Breast epithelium (tissue), 4 donors: ENCODE results near the gene ARHGAP15. TPM values are rescaled to one million over a fixed set of nuclear protein-coding genes. Genes with fewer than 3 reads are reported as not detected.

Experiments
- DNase-seq, 2 donors: peaks; one replicate each; pipeline ENCODE4 v3.0.0-alpha.2; 2019; ENCODE audit warnings: low spot score in 2 of 2
- H3K27ac ChIP-seq, 2 donors: fragments of 200-600 bp; sonication (generic) in 1 of 2; one replicate each; pipeline ENCODE4 v1.5.1; 2016 to 2019; ENCODE audit warnings: mild to moderate bottlenecking in 1 of 2
- H3K27me3 ChIP-seq, 2 donors: fragments of 200-600 bp; sonication (generic) in 1 of 2; one replicate each; pipeline versions ENCODE4 v1.5.1 to v1.6.0; 2017 to 2019; ENCODE audit warnings: control low read depth in 1 of 2, mild to moderate bottlenecking in 1 of 2
- H3K36me3 ChIP-seq: fragments of 200-600 bp; one replicate; pipeline ENCODE4 v1.5.1; 2019
- H3K4me1 ChIP-seq, 2 donors: fragments of 200-600 bp; sonication (generic); one replicate each; pipeline ENCODE4 v1.5.1; 2016 to 2019; ENCODE audit warnings: control low read depth in 1 of 2
- H3K4me3 ChIP-seq, 3 donors: fragments of 200-600 bp; sonication (generic); 1 replicate in 2 of 3; 2 replicates in 1 of 3; pipeline ENCODE4 v1.5.1; 2016 to 2019; ENCODE audit warnings: mild to moderate bottlenecking in 3 of 3, moderate library complexity in 2 of 3
- H3K9me3 ChIP-seq, 2 donors: fragments of 200-600 bp; sonication (generic) in 1 of 2; one replicate each; pipeline ENCODE4 v1.5.1; 2016 to 2019; ENCODE audit warnings: control low read depth in 1 of 2
- CTCF ChIP-seq, 3 donors: fragments of 450-650 bp; IDR thresholded peaks; one replicate each; pipeline ENCODE4 v1.5.1; 2016 to 2017; ENCODE audit warnings: antibody characterized with exemption in 3 of 3, mild to moderate bottlenecking in 3 of 3, moderate library complexity in 3 of 3
- POLR2A ChIP-seq: fragments of 450-650 bp; IDR thresholded peaks from one replicate; pipeline ENCODE4 v1.6.1; 2016; ENCODE audit warnings: antibody characterized with exemption, mild to moderate bottlenecking, moderate library complexity
- POLR2AphosphoS5 ChIP-seq, 3 donors: sonication (generic); formaldehyde crosslinking; IDR thresholded peaks; one replicate each; pipeline ENCODE4 v1.6.1; 2017; ENCODE audit warnings: antibody characterized with exemption in 3 of 3
- intact Hi-C: fragments of 100-400 bp; cut with DNase I; formaldehyde crosslinking; loops from one replicate; pipeline ENCODE4 v1.15.1; 2023; ENCODE audit warnings: low total_unique reads
- total RNA-seq, 3 donors: library from RNA; depleted of rRNA; stranded (reverse); fragments of >200 nt; gene quantifications; one replicate each; pipeline ENCODE4 v1.1.0, GENCODE V29; 2016

ARHGAP15 gene
- total RNA-seq, 3 donors from 2014 or later = 8.9 to 13.4 (median 10.7) TPM

GRCh38 chr2:143698888-143699570 lies 569.8 kb downstream of the ARHGAP15 start:
- Histone ChIP-seq H3K27me3 (no peaks in the 10 kb centered on the region), H3K4me1 (peaks cover 0 to 6% of the 10 kb centered on the region in 2 donors), H3K27ac (no peak overlapping the region), H3K4me3 (no peak overlapping the region), H3K36me3 (no peaks in the 10 kb centered on the region), H3K9me3 (no peaks in the 10 kb centered on the region)
- intact Hi-C loops = no loop called here
- no peak for DNase-seq
- TF ChIP-seq CTCF (IDR thresholded peaks at IDR 0.05) = no peak
- TF ChIP-seq POLR2AphosphoS5 (IDR thresholded peaks at IDR 0.05) = no peak
- no peak for TF ChIP-seq POLR2A

GRCh38 chr2:143700865-143701264 lies 571.6 kb downstream of the ARHGAP15 start:
- intact Hi-C loops = no loop called here
- H3K27ac ChIP-seq = no peak overlapping the region
- H3K4me3 ChIP-seq = no peak overlapping the region
- H3K36me3 ChIP-seq = no peaks in the 10 kb centered on the region
- no peaks in the 10 kb centered on the region for H3K27me3 ChIP-seq
- no peak for DNase-seq
- peaks cover 0 to 6% of the 10 kb centered on the region in 2 donors for H3K4me1 ChIP-seq
- TF ChIP-seq CTCF (IDR thresholded peaks at IDR 0.05) (no peak), POLR2A (no peak), POLR2AphosphoS5 (IDR thresholded peaks at IDR 0.05) (no peak)
- no peaks in the 10 kb centered on the region for H3K9me3 ChIP-seq

- H3K27ac ChIP-seq = no peak overlapping the region
These were observed 572.6 kb downstream of the ARHGAP15 start for GRCh38 chr2:143701785-143702184.

GRCh38 chr2:143702931-143703330 lies 573.7 kb downstream of the ARHGAP15 start:
- Histone ChIP-seq H3K27ac (no peak overlapping the region), H3K4me1 (peaks cover 0 to 6% of the 10 kb centered on the region in 2 donors), H3K27me3 (no peaks in the 10 kb centered on the region), H3K4me3 (no peak overlapping the region), H3K9me3 (no peaks in the 10 kb centered on the region), H3K36me3 (no peaks in the 10 kb centered on the region)
- no peak for DNase-seq
- TF ChIP-seq CTCF (IDR thresholded peaks at IDR 0.05) = no peak
- TF ChIP-seq POLR2AphosphoS5 (IDR thresholded peaks at IDR 0.05) = no peak
- TF ChIP-seq POLR2A = no peak
- intact Hi-C loops = no loop called here

More at GRCh38 chr2:143701785-143702184, 572.6 kb downstream of the ARHGAP15 start:
- no peak for TF ChIP-seq CTCF (IDR thresholded peaks at IDR 0.05)
- no peak for TF ChIP-seq POLR2AphosphoS5 (IDR thresholded peaks at IDR 0.05)
- no peak for TF ChIP-seq POLR2A
- H3K9me3 ChIP-seq = no peaks in the 10 kb centered on the region
- H3K36me3 ChIP-seq = no peaks in the 10 kb centered on the region
- no peaks in the 10 kb centered on the region for H3K27me3 ChIP-seq
- H3K4me1 ChIP-seq = peaks cover 0 to 6% of the 10 kb centered on the region in 2 donors
- intact Hi-C loops = no loop called here
- no peak for DNase-seq
- no peak overlapping the region for H3K4me3 ChIP-seq

DNA sequence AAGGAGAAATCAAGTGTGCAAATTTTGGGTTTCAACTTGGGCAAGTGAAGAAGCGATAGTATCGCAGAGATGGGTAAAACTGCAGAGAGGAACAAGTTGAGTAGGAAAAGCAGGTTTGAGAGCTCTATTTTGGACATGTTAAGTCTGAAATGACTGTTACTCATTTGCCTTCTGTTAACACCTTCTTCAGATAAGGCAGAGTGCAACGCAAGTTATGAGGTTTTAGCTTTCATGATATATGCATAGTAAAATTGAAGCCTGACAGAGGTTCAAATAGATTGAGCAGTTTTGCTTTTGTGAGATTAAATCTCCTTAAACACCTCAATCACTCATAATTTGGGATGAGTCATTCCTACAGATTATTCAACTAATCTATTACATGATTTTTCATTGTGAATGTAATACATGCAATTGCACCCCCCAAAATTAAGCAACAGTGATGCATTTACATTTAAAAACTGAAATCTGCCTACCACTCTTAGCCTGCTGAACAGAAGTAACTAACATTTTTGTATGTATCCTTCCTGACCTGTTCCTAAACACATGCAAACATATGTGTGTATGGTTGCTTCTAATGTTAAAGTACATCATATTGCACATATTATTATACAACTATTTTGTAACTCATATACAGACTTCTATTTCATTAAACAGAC lies 575.4 kb downstream of the ARHGAP15 start:
- no peaks in the 10 kb centered on the region for H3K27me3 ChIP-seq
- intact Hi-C loops = no loop called here
- DNase-seq = no peak
- H3K4me1 ChIP-seq = peaks cover 0 to 6% of the 10 kb centered on the region in 2 donors
- no peak overlapping the region for H3K27ac ChIP-seq
- H3K9me3 ChIP-seq = no peaks in the 10 kb centered on the region
- H3K4me3 ChIP-seq = no peak overlapping the region
- H3K36me3 ChIP-seq = no peaks in the 10 kb centered on the region
- no peak for TF ChIP-seq POLR2AphosphoS5 (IDR thresholded peaks at IDR 0.05)
- TF ChIP-seq POLR2A = no peak
- no peak for TF ChIP-seq CTCF (IDR thresholded peaks at IDR 0.05)
